Measurements from ENCODE around the gene IFNK. TPM values are rescaled to one million over a fixed set of nuclear protein-coding genes. Genes with fewer than 3 reads are reported as not detected.

IFNK gene
- total and polyA plus RNA-seq, 4 donors, result not detected

DNA sequence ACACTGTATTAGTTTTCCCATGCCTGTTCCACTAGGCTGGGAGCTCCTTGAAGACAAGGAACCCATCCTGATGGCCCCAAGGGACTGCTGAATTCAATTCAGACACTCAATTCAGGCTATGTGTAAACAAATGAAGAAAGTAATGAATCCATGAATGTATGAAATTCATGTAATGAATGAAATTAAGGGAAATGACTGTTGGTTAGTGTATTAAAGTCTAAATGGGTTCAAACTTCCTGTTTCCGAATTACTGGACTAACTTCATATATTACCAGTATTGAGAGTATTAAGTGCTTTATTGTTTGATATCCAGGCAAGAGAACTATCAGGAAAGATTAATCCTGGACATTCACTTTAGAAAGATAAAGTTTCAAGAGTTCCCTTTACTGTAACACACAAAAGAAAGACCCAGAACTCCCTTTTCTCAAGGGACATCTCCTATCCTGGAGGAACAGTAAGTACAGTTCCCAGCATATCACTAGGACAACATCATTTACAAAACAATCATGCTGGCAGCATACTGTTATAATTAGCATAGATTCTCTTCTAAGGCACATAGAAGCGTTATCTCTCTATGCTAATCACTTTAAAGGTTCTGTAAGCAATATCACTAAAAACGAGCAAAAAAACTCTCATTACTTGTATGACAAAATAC, 28.5 kb upstream of the IFNK start (continued):
- no peak for TF ChIP-seq REST (IDR thresholded peaks at IDR 0.05)

DNA sequence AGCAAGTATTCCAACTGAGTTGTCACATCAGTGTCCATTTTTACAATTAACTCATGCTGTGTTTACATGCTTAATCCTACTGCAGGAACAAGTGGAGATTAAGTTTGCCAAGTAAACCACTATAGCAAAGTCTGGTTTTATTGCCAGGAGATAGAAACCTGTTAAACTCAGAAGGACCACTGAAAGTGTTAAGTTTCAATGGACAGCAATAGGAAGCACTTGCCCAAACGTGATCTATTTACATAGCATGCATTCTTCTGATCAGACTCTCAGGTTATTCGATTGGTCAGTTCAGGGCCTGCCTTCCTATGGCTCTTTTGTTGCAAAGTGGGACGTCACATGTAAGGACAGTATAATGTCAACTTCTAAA, 28.0 kb upstream of the IFNK start:
- no peaks in the 10 kb centered on the region for H3K4me1 ChIP-seq (ENCODE audit: control insufficient read depth in 4 of 4, insufficient read depth in 4 of 4, low read length in 3 of 4)
- WGBS, result 69% methylated on average over 3 of the region's 3 CpGs
- H3K36me3 ChIP-seq (ENCODE audit: control insufficient read depth in 4 of 4, insufficient read depth in 3 of 4, low read depth in 1 of 4, low read length in 3 of 4), result no peaks in the 10 kb centered on the region
- DNase-seq (ENCODE audit: low spot score), result no peak
- no peaks in the 10 kb centered on the region for H3K9me3 ChIP-seq (ENCODE audit: control insufficient read depth in 4 of 4, low read length in 3 of 4)
- no peak overlapping the region for H3K4me3 ChIP-seq (ENCODE audit: low read depth in 1 of 3, low read length in 3 of 3)
- no peaks in the 10 kb centered on the region for H3K27me3 ChIP-seq (ENCODE audit: control insufficient read depth in 4 of 4, insufficient read depth in 4 of 4, low read length in 3 of 4)
- no peak overlapping the region for H3K27ac ChIP-seq (ENCODE audit: low read depth in 1 of 2, low read length in 2 of 2)
- TF ChIP-seq, protein P1, sequence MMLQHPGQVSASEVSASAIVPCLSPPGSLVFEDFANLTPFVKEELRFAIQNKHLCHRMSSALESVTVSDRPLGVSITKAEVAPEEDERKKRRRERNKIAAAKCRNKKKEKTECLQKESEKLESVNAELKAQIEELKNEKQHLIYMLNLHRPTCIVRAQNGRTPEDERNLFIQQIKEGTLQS (IDR thresholded peaks at IDR 0.05), result no peak
- TF ChIP-seq TAF1 (conservative IDR thresholded peaks at IDR 0.05), result no peak
- no peak for TF ChIP-seq RAD21 (IDR thresholded peaks at IDR 0.05)
- TF ChIP-seq FOXA2 (IDR thresholded peaks at IDR 0.05), result no peak
- no peak for TF ChIP-seq CTCF (IDR thresholded peaks at IDR 0.05; ENCODE audit: low read depth, low read length, missing input control)
- TF ChIP-seq SP1 (IDR thresholded peaks at IDR 0.05), result no peak
- TF ChIP-seq, protein P2, sequence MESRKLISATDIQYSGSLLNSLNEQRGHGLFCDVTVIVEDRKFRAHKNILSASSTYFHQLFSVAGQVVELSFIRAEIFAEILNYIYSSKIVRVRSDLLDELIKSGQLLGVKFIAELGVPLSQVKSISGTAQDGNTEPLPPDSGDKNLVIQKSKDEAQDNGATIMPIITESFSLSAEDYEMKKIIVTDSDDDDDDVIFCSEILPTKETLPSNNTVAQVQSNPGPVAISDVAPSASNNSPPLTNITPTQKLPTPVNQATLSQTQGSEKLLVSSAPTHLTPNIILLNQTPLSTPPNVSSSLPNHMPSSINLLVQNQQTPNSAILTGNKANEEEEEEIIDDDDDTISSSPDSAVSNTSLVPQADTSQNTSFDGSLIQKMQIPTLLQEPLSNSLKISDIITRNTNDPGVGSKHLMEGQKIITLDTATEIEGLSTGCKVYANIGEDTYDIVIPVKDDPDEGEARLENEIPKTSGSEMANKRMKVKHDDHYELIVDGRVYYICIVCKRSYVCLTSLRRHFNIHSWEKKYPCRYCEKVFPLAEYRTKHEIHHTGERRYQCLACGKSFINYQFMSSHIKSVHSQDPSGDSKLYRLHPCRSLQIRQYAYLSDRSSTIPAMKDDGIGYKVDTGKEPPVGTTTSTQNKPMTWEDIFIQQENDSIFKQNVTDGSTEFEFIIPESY (IDR thresholded peaks at IDR 0.05), result no peak
- no peak for TF ChIP-seq HNF4G (IDR thresholded peaks at IDR 0.05)
- no peak for TF ChIP-seq GABPA (IDR thresholded peaks at IDR 0.05 in 1 of 2, conservative IDR thresholded peaks at IDR 0.05 in 1 of 2)
- TF ChIP-seq REST (IDR thresholded peaks at IDR 0.05), result no peak
- no peak for TF ChIP-seq FOXA1 (IDR thresholded peaks at IDR 0.05)
- TF ChIP-seq, protein P3, sequence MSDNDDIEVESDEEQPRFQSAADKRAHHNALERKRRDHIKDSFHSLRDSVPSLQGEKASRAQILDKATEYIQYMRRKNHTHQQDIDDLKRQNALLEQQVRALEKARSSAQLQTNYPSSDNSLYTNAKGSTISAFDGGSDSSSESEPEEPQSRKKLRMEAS (IDR thresholded peaks at IDR 0.05), result no peak
- TF ChIP-seq HNF4A (conservative IDR thresholded peaks at IDR 0.05), result no peak
- no peak for TF ChIP-seq YY1 (IDR thresholded peaks at IDR 0.05)
- no peak for TF ChIP-seq JUND (IDR thresholded peaks at IDR 0.05)
- no peak overlapping the region for H3K9ac ChIP-seq (ENCODE audit: low read depth in 1 of 2, low read length in 2 of 2)
